Lower lobe of right lung (tissue), 2 donors: ENCODE data around the gene CFLAR. TPM values are rescaled to one million over a fixed set of nuclear protein-coding genes. Genes with fewer than 3 reads are reported as not detected.

ENCODE experiments used
- ATAC-seq, 2 donors: fragments of 200-7000 bp; cut with Tn5 transposase; one replicate each; pipeline ENCODE4 v1.9.1; 2020 to 2022; ENCODE audit warnings: mild to moderate bottlenecking in 2 of 2, moderate library complexity in 2 of 2
- DNase-seq: peaks from one replicate; pipeline ENCODE4 v3.0.0-alpha.2; 2020
- H3K27ac ChIP-seq: fragments of 200-600 bp; one replicate; pipeline ENCODE4 v1.8.0; 2022
- H3K27me3 ChIP-seq: fragments of 200-600 bp; one replicate; pipeline ENCODE4 v1.8.0; 2022; ENCODE audit warnings: low read depth
- H3K36me3 ChIP-seq: fragments of 200-600 bp; one replicate; pipeline ENCODE4 v1.8.0; 2022; ENCODE audit warnings: mild to moderate bottlenecking
- H3K4me1 ChIP-seq: fragments of 200-600 bp; one replicate; pipeline ENCODE4 v1.8.0; 2022
- H3K4me3 ChIP-seq: fragments of 200-600 bp; one replicate; pipeline ENCODE4 v1.8.0; 2022; ENCODE audit warnings: mild to moderate bottlenecking
- H3K9me3 ChIP-seq: fragments of 200-600 bp; one replicate; pipeline ENCODE4 v1.8.0; 2022
- intact Hi-C: fragments of 100-400 bp; cut with DNase I; formaldehyde crosslinking; loops from one replicate; pipeline ENCODE4 v1.11.0; 2022
- total RNA-seq: library from RNA; stranded (reverse); fragmentation: NEBNext Ultra II Directional; extraction: Animal tissue kit (Norgen Biotek cat#: 25700); gene quantifications from one replicate; pipeline ENCODE4 v1.2.1, GENCODE V29; 2021
- TF ChIP-seq, protein P1 (sequence below): fragments of 200-600 bp; IDR thresholded peaks from one replicate; pipeline ENCODE4 v1.8.0; 2022; ENCODE audit warnings: antibody characterized with exemption, mild to moderate bottlenecking
- donor health status: DM: no; HTN: yes; CAD: no; lungs with severe emphysema.

The CFLAR gene
- total RNA-seq, 1 donor from 2014 or later, result 345 TPM

DNA sequence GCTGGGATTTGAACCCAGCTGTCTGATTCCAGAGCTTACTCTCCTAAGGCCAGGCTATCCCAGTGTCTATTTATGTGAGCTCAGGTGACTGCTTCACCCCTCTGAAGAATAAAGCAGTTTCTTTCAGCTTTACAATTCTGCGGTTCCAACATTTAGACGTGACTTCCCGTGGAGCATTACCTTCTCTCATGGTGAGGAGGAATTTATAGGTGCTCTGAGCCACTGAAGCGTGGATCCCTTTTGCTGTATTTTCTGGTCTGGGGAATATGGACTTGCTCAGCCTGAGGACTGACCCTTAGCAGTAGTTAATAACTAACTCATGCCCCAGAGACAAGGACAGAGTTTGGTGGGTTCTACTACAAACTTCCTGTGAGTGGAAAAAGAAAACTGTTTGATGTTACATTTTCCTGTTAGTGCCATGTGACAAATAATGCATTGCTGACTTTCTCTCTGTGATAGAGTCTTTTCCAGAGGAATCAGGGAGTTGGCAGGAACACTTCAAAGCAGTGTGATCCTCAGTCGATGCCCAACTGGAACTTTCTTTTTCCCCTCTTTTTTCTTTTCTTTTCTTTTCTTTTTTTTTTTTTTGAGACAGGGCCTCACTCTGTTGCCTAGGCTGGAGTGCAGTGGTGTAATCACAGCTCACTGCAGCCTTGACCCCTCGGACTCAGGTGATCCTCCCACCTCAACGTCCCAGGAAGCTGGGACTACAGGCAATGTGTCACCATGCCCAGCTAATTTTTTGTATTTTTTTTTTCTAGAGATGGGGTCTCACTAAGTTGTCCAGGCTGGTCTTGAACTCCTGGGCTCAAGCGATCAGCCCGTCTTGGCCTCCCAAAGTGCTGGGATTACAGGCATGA, 88.9 kb downstream of the CFLAR start:
- H3K4me1 ChIP-seq, result no peaks in the 10 kb centered on the region
- TF ChIP-seq, protein P1, sequence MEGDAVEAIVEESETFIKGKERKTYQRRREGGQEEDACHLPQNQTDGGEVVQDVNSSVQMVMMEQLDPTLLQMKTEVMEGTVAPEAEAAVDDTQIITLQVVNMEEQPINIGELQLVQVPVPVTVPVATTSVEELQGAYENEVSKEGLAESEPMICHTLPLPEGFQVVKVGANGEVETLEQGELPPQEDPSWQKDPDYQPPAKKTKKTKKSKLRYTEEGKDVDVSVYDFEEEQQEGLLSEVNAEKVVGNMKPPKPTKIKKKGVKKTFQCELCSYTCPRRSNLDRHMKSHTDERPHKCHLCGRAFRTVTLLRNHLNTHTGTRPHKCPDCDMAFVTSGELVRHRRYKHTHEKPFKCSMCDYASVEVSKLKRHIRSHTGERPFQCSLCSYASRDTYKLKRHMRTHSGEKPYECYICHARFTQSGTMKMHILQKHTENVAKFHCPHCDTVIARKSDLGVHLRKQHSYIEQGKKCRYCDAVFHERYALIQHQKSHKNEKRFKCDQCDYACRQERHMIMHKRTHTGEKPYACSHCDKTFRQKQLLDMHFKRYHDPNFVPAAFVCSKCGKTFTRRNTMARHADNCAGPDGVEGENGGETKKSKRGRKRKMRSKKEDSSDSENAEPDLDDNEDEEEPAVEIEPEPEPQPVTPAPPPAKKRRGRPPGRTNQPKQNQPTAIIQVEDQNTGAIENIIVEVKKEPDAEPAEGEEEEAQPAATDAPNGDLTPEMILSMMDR, result no peak
- H3K27me3 ChIP-seq, result no peaks in the 10 kb centered on the region
- intact Hi-C loops, result no loop called here
- ATAC-seq (no peak), DNase-seq (no peak)
- H3K36me3 ChIP-seq, result peaks cover 76% of the 10 kb centered on the region
- H3K27ac ChIP-seq, result no peak overlapping the region
- H3K4me3 ChIP-seq, result no peak overlapping the region
- H3K9me3 ChIP-seq, result no peaks in the 10 kb centered on the region

GRCh38 chr2:201205515-201205849, 89.5 kb downstream of the CFLAR start:
- no peak overlapping the region for H3K27ac ChIP-seq
- TF ChIP-seq, protein P1, result no peak
- ATAC-seq (no peak), DNase-seq (no peak)
- intact Hi-C loops, result no loop called here
- no peak overlapping the region for H3K4me3 ChIP-seq
- H3K4me1 ChIP-seq, result peaks cover 5% of the 10 kb centered on the region
- no peaks in the 10 kb centered on the region for H3K27me3 ChIP-seq
- no peaks in the 10 kb centered on the region for H3K9me3 ChIP-seq
- H3K36me3 ChIP-seq, result peaks cover 76% of the 10 kb centered on the region

- Histone ChIP-seq H3K4me3 (no peak overlapping the region), H3K9me3 (no peaks in the 10 kb centered on the region), H3K27ac (no peak overlapping the region), H3K36me3 (peaks cover 53% of the 10 kb centered on the region), H3K4me1 (peaks cover 7% of the 10 kb centered on the region), H3K27me3 (no peaks in the 10 kb centered on the region)
- peak; percentile 75 for DNase-seq
- ATAC-seq, result peak; percentile 81 to 92
- intact Hi-C loops, result no loop called here
- TF ChIP-seq, protein P1, result no peak
Measured at GRCh38 chr2:201208563-201209252, 92.7 kb downstream of the CFLAR start.

GRCh38 chr2:201215963-201216362, 100.0 kb downstream of the CFLAR start:
- DNase-seq, result no peak
- ATAC-seq, result no peak
- TF ChIP-seq, protein P1, result no peak
- Histone ChIP-seq H3K4me1 (peaks cover 18% of the 10 kb centered on the region), H3K9me3 (no peaks in the 10 kb centered on the region), H3K36me3 (peaks cover 43% of the 10 kb centered on the region), H3K4me3 (no peak overlapping the region), H3K27me3 (no peaks in the 10 kb centered on the region), H3K27ac (no peak overlapping the region)
- intact Hi-C loops, result no loop called here

DNA sequence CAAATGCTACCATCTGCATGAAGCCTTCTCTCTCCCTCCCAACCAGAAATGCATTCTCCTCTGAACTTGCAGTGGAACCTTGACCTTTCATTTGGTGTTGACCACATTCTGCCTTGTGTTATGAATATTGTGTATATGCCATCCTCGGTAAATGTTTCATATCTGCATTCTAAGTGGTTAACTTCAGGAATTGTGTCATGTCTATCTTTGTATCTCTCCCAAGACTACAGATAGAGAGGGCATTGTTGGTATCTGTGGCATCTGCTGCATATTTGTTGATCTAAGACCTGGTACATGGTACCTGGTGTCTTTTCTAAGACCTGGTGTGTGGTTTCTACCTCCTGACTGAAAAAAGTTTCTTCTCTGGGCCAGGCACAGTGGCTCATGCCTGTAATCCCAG, 101.0 kb downstream of the CFLAR start:
- intact Hi-C loops, result no loop called here
- TF ChIP-seq, protein P1, result no peak
- ATAC-seq (no peak), DNase-seq (no peak)
- peaks cover 21% of the 10 kb centered on the region for H3K4me1 ChIP-seq
- H3K27me3 ChIP-seq, result no peaks in the 10 kb centered on the region
- no peaks in the 10 kb centered on the region for H3K9me3 ChIP-seq
- no peak overlapping the region for H3K4me3 ChIP-seq
- H3K36me3 ChIP-seq, result peaks cover 43% of the 10 kb centered on the region
- no peak overlapping the region for H3K27ac ChIP-seq
